HG02981 (cell line): ENCODE results near the gene NOM1.

Experiments used
- ATAC-seq: cut with Tn5 transposase; IDR thresholded peaks from one replicate; pipeline ENCODE4 v1.9.1; 2021; ENCODE audit warnings: mild to moderate bottlenecking, moderate library complexity; ENCODE audit not compliant: unreplicated experiment

The NOM1 gene

GRCh38 chr7:157014635-157015555 lies 65.4 kb downstream of the NOM1 start:
- ATAC-seq, result no peak

- no peak for ATAC-seq
Observed at GRCh38 chr7:157016024-157016351, 66.5 kb downstream of the NOM1 start.

GRCh38 chr7:157016352-157017041 lies 67.0 kb downstream of the NOM1 start:
- ATAC-seq, result peak; percentile 57

- ATAC-seq, result no peak
Observed at GRCh38 chr7:157017149-157017548, 67.6 kb downstream of the NOM1 start.

GRCh38 chr7:157017603-157018327 lies 68.3 kb downstream of the NOM1 start:
- no peak for ATAC-seq

GRCh38 chr7:157018328-157018996 lies 69.0 kb downstream of the NOM1 start:
- no peak for ATAC-seq

- ATAC-seq, result no peak
Observed at GRCh38 chr7:157018997-157019608, 69.6 kb downstream of the NOM1 start.

GRCh38 chr7:157019718-157020451 lies 70.4 kb downstream of the NOM1 start:
- no peak for ATAC-seq

- no peak for ATAC-seq
Observed at GRCh38 chr7:157020514-157021070, 71.1 kb downstream of the NOM1 start.

- ATAC-seq, result no peak
Observed at GRCh38 chr7:157021071-157021870, 71.8 kb downstream of the NOM1 start.

- ATAC-seq, result no peak
Observed at GRCh38 chr7:157021871-157022680, 72.6 kb downstream of the NOM1 start.
